Epithelial cell of proximal tubule (primary cell): ENCODE measurements around the gene EGR2. TPM values are rescaled to one million over a fixed set of nuclear protein-coding genes. Genes with fewer than 3 reads are reported as not detected.
A peak's percentile ranks its signal among the peaks of the same experiment; 100 is the strongest.

Source experiments
- DNase-seq: peaks from one replicate; pipeline ENCODE4 v3.0.0-alpha.2; 2011; ENCODE audit warnings: low read depth
- H3K4me3 ChIP-seq: 2 replicates; pipeline ENCODE4 v1.5.1; 2011; ENCODE audit warnings: low read depth, mild to moderate bottlenecking, low read length
- CTCF ChIP-seq: conservative IDR thresholded peaks from 2 replicates; pipeline ENCODE4 v1.5.1; 2012; ENCODE audit warnings: low read depth, mild to moderate bottlenecking, low read length
- total RNA-seq: library from RNA; depleted of rRNA; stranded (reverse); fragments of >200 nt; gene quantifications from 2 replicates; pipeline ENCODE4 v1.2.3, GENCODE V29; 2015

EGR2 gene
- total RNA-seq, 1 donor from 2014 or later, result 0.06 TPM

- no peak for TF ChIP-seq CTCF
- peak overlapping the region; percentile 63 for H3K4me3 ChIP-seq
- DNase-seq, result no peak
Measured at GRCh38 chr10:62814756-62815380, 1.3 kb downstream of the EGR2 start.

DNA sequence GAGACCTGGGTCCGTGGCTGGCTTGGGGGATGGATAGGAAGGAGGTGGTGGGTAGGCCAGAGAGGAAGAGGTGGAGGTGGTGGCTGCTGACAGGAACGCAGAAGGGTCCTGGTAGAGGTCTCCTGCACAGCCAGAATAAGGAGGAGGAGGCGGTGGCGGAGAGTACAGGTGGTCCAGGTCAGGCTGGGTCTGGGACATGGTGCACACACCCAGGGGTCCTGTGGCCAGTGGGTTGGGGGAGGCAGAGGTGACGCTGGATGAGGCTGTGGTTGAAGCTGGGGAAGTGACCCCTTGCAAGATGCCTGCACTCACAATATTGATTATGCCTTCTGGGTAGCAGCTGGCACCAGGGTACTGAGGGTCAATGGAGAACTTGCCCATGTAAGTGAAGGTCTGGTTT, 2.2 kb downstream of the EGR2 start:
- no peak for TF ChIP-seq CTCF
- DNase-seq, result no peak
- H3K4me3 ChIP-seq, result no peak overlapping the region

GRCh38 chr10:62813453-62813852, 2.7 kb downstream of the EGR2 start:
- TF ChIP-seq CTCF, result no peak

GRCh38 chr10:62812672-62813439, 3.3 kb downstream of the EGR2 start:
- no peak overlapping the region for H3K4me3 ChIP-seq
- TF ChIP-seq CTCF, result no peak
- no peak for DNase-seq

More at GRCh38 chr10:62813453-62813852, 2.7 kb downstream of the EGR2 start:
- H3K4me3 ChIP-seq, result no peak overlapping the region
- no peak for DNase-seq

GRCh38 chr10:62811159-62811875, 4.8 kb downstream of the EGR2 start:
- DNase-seq, result no peak
- H3K4me3 ChIP-seq, result no peak overlapping the region
- TF ChIP-seq CTCF, result no peak

DNA sequence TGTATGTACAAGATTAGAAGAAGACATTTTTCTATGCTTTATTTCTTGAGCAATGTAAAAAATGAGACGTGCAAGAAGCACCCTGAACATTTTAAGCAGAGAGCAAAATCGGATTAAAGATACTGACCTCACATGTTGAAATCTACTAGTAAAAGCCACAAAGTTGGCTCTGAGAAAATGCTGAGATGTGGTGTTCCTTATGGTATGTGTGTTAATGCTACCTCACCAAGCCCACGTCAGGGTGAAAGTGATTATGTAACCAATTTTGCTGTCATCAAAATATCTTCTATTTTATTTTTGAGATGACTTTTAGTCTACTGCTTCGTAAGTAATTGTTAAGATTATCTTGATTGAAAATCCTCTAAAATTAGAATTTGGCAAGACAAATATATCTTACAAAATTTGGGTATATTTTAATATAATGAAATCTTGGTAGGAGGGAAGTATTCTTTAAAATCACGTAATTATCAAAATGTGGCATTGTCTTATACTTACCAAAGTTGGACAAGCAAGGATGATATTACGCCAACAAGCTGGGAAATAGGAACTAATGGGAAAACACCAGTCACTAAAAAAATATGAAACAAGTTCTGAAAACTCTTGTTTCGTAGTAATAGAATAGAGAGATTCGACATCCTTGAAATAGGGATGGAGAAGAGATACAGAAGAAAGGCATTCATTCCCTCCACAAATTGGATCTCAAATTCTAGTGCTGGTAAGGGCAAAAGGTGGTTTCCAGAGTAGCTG, 5.8 kb downstream of the EGR2 start:
- no peak overlapping the region for H3K4me3 ChIP-seq
- TF ChIP-seq CTCF, result no peak
- DNase-seq, result no peak
